Measurements from ENCODE around the gene PLEK.

Gene PLEK

DNA sequence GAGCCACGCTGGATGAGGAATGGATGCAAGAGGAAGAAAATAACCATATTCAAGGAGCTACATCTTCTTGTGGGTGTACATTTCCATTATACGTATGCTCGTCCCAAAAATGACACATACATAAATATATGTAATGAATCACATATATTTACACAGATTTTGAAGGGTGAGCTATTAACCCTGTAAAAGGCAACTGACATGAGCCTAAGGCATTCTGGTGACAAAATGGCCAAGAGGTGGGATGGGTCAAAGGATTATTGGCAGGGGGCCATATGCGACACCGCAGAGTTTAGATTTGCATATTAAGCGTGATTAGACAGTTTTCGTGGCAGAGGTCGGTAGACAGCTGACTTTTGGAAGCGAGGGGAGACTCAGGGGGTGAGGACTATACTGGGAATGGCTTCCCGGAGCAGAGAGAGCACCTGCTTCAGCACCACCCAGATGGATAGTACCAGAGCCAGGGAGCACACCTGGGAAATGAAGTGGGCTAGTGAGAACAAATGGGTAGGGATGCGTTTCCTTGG is 44.9 kb upstream of the PLEK start:
- TF ChIP-seq, protein P1, sequence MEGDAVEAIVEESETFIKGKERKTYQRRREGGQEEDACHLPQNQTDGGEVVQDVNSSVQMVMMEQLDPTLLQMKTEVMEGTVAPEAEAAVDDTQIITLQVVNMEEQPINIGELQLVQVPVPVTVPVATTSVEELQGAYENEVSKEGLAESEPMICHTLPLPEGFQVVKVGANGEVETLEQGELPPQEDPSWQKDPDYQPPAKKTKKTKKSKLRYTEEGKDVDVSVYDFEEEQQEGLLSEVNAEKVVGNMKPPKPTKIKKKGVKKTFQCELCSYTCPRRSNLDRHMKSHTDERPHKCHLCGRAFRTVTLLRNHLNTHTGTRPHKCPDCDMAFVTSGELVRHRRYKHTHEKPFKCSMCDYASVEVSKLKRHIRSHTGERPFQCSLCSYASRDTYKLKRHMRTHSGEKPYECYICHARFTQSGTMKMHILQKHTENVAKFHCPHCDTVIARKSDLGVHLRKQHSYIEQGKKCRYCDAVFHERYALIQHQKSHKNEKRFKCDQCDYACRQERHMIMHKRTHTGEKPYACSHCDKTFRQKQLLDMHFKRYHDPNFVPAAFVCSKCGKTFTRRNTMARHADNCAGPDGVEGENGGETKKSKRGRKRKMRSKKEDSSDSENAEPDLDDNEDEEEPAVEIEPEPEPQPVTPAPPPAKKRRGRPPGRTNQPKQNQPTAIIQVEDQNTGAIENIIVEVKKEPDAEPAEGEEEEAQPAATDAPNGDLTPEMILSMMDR (IDR thresholded peaks at IDR 0.05): no peak
- Mint-ChIP-seq H3K9me3 (no peaks in the 10 kb centered on the region), H3K27ac (no peak overlapping the region), H3K4me1 (peaks cover 21% of the 10 kb centered on the region), H3K4me3 (peak overlapping the region; percentile 89), H3K27me3 (ENCODE audit: low read depth, poor library complexity) (peaks cover 87% of the 10 kb centered on the region), H3K36me3 (ENCODE audit: low read depth) (no peaks in the 10 kb centered on the region)
- peak; percentile 22 for DNase-seq

- H3K27ac Mint-ChIP-seq: no peak overlapping the region
- peaks cover 4% of the 10 kb centered on the region for H3K4me1 Mint-ChIP-seq
- TF ChIP-seq, protein P1 (IDR thresholded peaks at IDR 0.05): no peak
- peaks cover 65% of the 10 kb centered on the region for H3K27me3 Mint-ChIP-seq (ENCODE audit: low read depth, poor library complexity)
- no peak overlapping the region for H3K4me3 Mint-ChIP-seq
- no peaks in the 10 kb centered on the region for H3K9me3 Mint-ChIP-seq
- no peaks in the 10 kb centered on the region for H3K36me3 Mint-ChIP-seq (ENCODE audit: low read depth)
- DNase-seq: no peak
Measured at GRCh38 chr2:68325056-68325455, 40.0 kb upstream of the PLEK start.

- no peak for DNase-seq
- Mint-ChIP-seq H3K4me3 (no peak overlapping the region), H3K36me3 (ENCODE audit: low read depth) (no peaks in the 10 kb centered on the region), H3K9me3 (no peaks in the 10 kb centered on the region), H3K27ac (no peak overlapping the region), H3K4me1 (no peaks in the 10 kb centered on the region), H3K27me3 (ENCODE audit: low read depth, poor library complexity) (peaks cover 47% of the 10 kb centered on the region)
- TF ChIP-seq, protein P1 (IDR thresholded peaks at IDR 0.05): no peak
Measured at GRCh38 chr2:68328901-68329300, 36.2 kb upstream of the PLEK start.

GRCh38 chr2:68330691-68331090 is 34.4 kb upstream of the PLEK start:
- TF ChIP-seq, protein P1 (IDR thresholded peaks at IDR 0.05): no peak
- Mint-ChIP-seq H3K27me3 (ENCODE audit: low read depth, poor library complexity) (peaks cover 41% of the 10 kb centered on the region), H3K27ac (no peak overlapping the region), H3K9me3 (no peaks in the 10 kb centered on the region), H3K36me3 (ENCODE audit: low read depth) (no peaks in the 10 kb centered on the region), H3K4me3 (no peak overlapping the region), H3K4me1 (no peaks in the 10 kb centered on the region)
- no peak for DNase-seq

- Mint-ChIP-seq H3K9me3 (no peaks in the 10 kb centered on the region), H3K4me1 (no peaks in the 10 kb centered on the region), H3K27ac (no peak overlapping the region), H3K4me3 (no peak overlapping the region), H3K36me3 (ENCODE audit: low read depth) (no peaks in the 10 kb centered on the region), H3K27me3 (ENCODE audit: low read depth, poor library complexity) (peaks cover 36% of the 10 kb centered on the region)
- TF ChIP-seq, protein P1 (IDR thresholded peaks at IDR 0.05): no peak
- DNase-seq: no peak
Measured at GRCh38 chr2:68333009-68333408, 32.1 kb upstream of the PLEK start.

DNA sequence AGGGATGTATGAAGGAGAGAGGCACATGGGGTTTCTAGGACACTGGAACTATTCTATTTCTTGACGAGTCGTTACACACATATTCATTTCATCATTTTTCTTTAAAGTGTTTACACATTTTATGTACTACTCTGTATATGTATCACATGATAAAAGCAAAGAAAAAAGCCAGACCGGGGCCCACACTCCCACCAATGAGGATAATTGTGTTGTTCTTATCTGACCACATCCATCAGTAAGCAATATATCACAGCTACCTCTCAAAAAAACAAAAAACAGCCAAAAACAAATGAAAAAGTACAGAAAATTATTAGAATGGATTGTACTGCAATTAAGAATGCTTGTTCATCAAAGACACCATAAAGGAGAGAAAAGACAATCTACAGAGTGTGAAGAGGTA is 31.2 kb upstream of the PLEK start:
- Mint-ChIP-seq H3K36me3 (ENCODE audit: low read depth) (no peaks in the 10 kb centered on the region), H3K4me1 (no peaks in the 10 kb centered on the region), H3K27ac (no peak overlapping the region), H3K27me3 (ENCODE audit: low read depth, poor library complexity) (peaks cover 32% of the 10 kb centered on the region), H3K9me3 (no peaks in the 10 kb centered on the region), H3K4me3 (no peak overlapping the region)
- no peak for DNase-seq
- TF ChIP-seq, protein P1 (IDR thresholded peaks at IDR 0.05): no peak

Measured in nephron progenitor cell (in vitro differentiated cells).